ENCODE results near the gene SPINT2. TPM values are rescaled to one million over a fixed set of nuclear protein-coding genes. Genes with fewer than 3 reads are reported as not detected.

The SPINT2 gene
- polyA plus RNA-seq, 3 donors, result 289 to 347 (median 320) TPM

DNA sequence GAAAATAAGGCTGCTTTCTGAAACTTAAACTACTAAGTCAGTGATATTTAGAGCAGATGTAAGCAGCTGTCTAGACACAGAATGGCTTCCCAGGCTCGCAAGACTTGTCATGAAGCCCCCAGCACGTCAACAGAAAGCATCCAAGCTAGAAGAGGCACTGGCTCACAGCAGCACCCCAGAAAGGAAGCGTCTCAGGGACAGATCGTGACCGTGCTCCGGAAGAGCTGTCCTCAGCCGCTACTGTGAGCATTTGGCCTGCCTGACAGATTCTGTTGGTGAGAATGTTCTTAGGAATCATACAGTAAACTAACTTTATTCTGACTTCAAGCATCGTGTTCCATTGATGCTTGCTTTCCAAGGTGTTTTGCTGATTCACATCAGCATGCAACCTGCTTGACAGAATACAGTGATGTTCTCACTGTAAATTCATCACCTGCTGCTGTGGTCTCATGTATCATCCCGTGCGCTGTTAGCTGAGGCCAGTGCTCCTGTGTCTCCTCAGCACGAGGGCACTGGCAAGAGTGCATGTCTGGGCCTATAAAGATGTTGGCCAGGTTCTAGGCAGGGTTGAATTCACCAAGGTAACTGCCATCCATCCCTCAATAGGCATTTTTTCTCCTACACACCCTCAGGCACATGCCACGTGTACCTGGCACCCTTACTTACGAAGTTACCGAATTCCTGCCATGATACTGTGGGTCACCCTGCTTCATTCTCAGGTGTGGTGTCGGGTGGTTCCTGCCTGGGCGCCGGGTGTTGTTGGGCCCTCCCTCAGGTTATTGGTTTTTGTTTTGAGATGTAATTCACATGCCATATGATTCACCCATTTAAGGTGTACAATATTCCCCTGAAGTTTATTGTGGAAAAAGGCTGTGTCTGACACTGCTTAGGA lies 15.9 kb downstream of the SPINT2 start:
- no peak for DNase-seq (ENCODE audit: extremely low read depth in 1 of 11, low read depth in 9 of 11, low spot score in 4 of 11)

DNA sequence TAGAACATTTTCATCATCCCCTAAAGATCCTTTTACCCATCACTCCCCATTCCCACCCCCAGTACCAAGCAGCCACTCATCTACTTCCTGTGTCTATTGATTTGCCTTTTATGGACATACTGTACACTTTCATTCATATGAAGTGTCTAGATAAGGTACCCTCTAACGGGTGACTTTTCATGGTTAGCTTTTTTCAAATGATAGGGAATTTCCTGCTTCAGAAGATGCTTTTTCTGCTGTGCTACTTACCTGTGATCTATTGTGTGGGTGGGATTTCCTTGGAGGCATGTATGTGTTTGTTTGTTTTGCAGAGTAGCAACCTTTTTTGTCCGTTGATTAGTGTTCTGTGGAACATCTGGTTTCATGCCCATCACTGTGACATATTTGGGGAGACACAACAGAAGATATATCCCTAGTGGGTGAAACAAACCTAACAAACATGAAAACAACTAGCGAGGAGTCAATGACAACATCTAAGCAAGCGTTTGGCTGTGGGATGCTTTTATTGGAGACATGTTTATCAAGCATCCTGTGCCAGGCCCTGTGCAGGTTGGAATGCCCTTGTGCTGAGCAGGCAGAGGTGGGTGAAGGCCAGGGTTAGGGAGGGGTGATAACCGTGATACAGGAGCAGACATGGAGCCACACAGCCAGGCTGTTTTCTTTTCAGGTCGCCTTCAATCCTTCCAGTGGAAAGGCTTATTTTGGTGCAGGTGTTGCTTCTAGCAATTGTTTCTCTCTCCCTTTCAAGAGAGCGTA lies 17.6 kb downstream of the SPINT2 start:
- no peak for DNase-seq (ENCODE audit: extremely low read depth in 1 of 11, low read depth in 9 of 11, low spot score in 4 of 11)

DNA sequence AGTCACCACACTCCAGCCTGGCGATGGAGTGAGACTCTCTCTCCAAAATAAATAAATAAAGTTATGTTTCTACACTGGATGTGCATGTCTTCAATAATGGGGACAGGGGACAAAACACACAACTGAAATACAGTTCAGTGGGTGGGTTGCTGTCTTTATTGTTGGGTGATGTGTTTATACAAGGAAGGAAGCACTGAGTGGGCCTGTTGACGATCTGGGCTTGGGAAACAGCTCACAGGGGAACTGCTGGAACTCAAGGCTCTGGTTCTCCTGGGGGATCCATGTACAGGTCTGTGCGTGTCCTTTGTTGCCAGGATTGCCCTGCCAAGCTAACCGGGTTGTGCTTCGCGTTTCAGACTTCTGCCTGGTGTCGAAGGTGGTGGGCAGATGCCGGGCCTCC lies 18.9 kb downstream of the SPINT2 start:
- DNase-seq (ENCODE audit: extremely low read depth in 1 of 11, low read depth in 9 of 11, low spot score in 4 of 11), result no peak

DNA sequence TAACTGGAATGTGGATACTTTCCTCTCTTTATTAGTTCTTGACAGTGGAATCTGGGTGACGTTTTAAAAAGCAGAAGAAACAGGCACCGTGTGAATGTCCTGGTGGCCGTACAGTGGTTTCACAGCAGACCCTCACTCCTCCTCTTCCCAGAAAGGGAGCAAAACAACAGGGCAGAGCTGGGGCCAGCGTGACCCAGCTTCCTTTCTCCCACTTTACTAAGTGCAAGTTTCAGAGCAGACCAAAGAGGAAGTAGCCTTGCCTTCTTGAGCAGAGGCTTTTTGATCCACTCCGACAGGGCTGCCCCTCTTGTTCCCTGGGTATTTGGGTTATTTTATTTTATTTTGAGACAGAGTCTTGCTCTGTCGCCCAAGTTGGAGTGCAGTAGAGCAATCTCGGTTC lies 20.0 kb downstream of the SPINT2 start:
- no peak for DNase-seq (ENCODE audit: extremely low read depth in 1 of 11, low read depth in 9 of 11, low spot score in 4 of 11)

DNA sequence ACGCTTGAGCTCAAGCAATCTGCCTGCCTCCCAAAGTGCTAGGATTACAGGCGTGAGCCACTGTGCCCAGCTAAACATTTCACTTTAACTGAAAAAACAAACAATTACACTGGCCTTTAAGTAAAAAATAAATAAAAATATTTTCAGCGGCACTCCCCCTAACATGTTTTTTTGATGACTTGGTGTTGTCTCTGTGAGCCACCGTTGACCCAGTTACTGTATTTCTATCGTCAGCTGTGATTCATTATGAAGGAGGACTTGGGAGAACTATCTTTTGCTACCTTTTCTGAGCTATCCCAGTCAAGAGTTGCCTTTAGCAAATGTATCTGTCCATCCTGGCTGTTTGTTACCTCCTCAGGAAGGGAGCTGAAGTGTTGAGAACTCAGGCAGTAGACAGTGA lies 21.2 kb downstream of the SPINT2 start:
- no peak for DNase-seq (ENCODE audit: extremely low read depth in 1 of 11, low read depth in 9 of 11, low spot score in 4 of 11)

DNA sequence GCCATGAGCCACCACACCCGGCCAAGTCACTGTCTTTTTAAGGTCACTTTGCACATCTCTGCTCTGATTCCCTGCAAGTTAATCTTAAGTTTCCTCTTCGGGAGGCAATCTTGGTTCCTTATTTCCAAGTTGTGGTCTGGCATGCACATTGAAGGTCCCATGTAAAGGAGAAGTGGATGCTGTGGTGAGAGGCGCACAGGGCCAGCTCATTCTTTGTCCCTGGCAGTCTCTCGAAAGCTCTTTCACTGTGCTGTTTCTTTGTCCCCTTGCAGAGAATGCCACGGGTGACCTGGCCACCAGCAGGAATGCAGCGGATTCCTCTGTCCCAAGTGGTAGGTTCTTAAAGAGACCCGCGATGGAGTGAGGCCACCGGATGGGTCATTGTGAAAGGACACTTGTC lies 23.2 kb downstream of the SPINT2 start:
- DNase-seq (ENCODE audit: extremely low read depth in 1 of 11, low read depth in 9 of 11, low spot score in 4 of 11), result no peak

DNA sequence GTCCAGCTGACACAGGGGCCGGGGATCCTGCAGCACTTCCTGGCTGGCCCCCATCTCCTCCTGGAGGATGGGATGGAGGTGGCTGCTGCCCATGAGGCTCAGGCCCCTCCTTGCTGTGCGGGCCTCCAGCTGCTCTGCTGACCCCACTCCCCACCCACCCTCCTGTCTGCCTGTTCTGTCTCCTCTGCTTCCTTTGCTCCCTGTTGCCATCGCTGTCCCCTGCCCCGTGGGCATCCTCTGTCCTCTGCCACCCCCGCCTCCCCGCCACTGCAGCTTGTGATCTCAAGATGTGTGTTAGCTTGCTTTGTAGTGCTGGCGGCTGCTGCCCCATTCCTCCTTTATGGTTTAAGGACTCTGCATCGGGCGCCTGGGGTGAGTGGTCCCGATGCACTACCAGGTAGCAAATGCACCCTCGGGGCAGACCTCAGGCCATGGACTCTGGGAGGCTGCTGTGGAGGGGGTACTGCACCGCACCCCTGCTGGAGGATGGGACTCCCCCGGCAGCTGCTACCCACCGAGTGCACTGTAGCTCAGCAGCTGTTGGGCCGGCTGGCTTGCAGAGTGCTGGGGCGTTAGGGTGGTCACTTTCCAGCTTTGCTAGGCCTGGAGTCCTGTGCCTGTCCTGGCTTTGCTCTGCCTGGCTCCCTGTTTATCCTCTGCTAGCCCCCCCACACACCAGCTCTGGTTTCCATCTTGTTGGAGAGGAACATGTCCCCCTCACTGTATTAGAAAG lies 23.9 kb downstream of the SPINT2 start:
- DNase-seq (ENCODE audit: extremely low read depth in 1 of 11, low read depth in 9 of 11, low spot score in 4 of 11), result no peak

DNA sequence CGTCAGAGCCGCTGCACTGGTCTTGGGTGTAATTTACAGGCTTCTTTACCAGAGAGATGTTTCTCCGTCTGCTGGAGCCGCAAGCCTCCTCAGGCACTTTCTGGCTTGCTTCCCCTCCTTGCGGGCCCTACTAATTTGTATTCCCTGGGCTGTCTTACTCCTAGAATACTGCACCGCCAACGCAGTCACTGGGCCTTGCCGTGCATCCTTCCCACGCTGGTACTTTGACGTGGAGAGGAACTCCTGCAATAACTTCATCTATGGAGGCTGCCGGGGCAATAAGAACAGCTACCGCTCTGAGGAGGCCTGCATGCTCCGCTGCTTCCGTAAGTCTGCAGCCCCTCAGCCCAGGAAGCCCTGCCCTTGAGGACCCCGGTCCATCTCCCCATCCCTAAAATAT lies 25.6 kb downstream of the SPINT2 start:
- DNase-seq (ENCODE audit: extremely low read depth in 1 of 11, low read depth in 9 of 11, low spot score in 4 of 11), result no peak

DNA sequence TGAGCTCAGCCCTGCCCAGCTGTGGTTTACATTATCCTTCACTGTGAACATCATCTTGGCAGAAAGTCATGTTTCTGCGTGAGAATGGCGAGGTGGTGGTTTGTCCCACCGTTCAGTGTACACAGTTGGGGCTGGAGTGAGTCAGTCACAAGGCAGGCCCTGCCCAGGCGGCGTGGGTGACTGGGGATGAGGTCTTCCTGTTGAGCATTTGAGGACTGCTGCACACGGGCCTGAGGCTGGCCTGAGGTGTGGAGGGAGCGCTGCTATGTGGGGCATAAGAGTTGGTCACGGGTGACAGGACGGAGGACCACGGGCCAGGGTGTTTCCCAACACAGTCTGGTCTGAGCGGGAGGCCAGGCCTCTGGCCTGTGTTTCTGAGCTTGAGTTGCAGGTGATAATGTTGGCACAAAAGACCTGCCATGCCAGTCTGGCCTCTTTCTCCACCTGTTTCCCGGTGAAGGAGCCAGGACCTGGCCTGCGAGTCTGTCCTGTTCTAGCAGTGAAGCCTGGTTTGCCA lies 26.3 kb downstream of the SPINT2 start:
- no peak for DNase-seq (ENCODE audit: extremely low read depth in 1 of 11, low read depth in 9 of 11, low spot score in 4 of 11)

DNA sequence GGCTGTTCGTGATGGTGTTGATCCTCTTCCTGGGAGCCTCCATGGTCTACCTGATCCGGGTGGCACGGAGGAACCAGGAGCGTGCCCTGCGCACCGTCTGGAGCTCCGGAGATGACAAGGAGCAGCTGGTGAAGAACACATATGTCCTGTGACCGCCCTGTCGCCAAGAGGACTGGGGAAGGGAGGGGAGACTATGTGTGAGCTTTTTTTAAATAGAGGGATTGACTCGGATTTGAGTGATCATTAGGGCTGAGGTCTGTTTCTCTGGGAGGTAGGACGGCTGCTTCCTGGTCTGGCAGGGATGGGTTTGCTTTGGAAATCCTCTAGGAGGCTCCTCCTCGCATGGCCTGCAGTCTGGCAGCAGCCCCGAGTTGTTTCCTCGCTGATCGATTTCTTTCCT lies 27.5 kb downstream of the SPINT2 start:
- DNase-seq (ENCODE audit: extremely low read depth in 1 of 11, low read depth in 9 of 11, low spot score in 4 of 11), result no peak

DNA sequence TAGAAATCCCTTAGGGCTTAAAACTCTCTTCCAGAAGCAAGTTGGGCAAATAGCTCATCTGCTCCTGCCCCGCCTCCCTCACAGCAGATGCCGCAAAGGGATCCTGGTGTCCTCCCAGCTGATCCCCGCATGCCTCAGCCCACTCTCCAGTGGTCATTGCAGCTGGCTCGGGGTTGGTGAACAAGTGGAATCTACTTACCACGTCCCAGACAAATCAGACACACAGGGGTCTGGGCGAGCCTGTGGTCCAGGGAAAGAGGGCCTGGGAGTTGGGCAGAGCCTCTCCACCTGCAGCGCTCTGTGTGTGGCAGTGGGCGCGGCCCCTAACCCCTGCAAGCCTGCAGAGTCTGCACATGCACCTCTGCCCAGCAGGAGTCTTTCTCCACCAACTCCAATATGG lies 28.9 kb downstream of the SPINT2 start:
- no peak for DNase-seq (ENCODE audit: extremely low read depth in 1 of 11, low read depth in 9 of 11, low spot score in 4 of 11)

DNA sequence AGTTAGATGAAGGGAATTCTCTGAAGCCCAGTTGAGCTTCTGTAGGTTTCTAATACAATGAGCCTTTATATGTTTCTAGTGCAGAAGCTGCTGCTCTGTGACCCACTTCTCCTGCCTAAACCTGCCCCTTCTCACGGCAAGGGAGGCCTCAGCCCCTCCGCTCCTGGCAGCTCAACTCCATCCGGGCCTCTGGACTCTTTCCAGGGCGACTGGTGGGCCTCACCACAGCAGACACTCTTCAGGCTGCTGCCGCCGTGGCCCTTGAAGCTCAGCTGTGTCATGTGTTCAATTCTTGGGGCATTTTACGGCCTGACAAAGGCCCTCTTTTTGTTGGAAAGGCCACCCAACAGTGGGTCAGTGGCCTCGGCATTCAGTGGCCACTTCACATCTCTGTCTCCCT lies 29.7 kb downstream of the SPINT2 start:
- no peak for DNase-seq (ENCODE audit: extremely low read depth in 1 of 11, low read depth in 9 of 11, low spot score in 4 of 11)

DNA sequence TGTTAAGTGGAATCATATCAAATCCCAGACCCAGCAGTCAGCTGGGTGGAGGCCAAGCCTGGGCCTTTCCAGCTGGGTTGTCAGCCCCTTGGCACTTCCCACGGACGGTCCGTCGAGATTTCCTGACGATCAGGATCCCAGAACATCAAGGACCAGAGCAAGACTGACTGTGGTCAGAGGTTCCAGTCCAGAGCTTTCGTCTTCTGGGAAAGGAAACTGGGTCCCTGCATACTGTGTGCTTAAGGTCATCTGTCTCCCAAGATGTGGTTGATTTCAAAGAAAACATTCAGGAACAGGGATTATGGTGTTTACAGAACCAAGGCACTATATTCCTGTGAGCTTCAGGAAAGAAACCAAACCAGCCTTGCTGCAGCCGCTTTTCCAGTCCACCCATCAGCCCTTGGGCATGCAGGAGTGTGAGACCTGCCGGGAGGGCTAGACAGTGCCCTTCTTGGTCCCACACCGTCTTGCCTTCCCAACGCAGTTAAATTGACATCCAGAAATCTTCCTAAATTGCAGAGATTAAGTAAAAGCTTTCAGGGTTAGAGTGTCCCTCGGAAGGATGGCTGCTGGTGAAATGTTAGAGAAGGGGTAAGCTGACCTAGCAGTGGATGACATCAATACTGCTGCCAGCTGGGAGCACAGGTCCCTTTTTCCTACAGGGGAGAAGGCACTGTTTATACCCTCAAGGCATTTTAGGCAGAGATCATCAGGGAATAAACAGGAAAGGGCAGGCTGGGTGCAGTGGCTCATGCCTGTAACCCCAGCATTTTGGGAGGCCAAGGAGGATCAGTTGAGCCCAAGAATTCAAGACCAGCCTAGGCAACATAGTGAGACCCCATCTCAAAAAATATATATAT lies 34.7 kb downstream of the SPINT2 start:
- no peak for DNase-seq (ENCODE audit: extremely low read depth in 1 of 11, low read depth in 9 of 11, low spot score in 4 of 11)

DNA sequence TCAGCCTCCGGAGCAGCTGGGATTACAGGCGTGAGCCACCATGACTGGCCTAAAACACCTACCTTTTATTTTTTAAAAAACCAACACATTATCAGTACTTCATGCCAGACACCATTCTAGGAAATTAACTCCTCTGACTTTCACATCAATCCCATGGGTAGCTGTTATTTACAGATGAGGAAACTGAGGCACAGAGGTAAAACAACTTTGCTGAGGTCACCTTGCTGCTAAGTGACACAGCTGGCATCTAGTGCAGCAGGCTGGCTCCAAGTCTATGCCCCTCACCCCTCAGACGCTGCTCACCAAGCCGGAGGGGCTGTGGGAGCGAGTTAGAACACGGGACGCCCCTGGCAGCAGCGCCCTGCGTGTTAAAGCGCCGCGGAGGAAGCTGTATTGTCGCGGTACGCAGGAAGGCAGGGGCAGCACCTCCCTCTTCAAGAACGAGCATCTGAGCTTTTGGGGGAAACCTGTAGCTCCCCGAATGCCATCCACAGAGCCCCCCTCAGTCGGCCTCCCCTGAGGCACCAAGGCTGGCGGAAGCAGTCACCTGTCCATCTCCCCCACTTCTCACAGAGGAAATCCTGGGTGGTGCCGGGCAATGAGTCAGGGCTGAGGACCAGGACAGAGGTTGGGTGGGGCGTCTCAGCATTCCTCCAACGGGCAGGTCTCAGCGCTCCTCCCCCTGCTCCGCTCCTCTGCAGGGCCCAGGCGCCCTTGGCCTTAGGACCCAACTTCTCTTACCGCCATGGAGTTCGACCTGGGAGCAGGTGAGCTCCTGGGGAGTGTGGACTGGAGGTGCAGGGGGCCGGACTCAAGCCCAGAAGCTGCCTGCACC lies 39.4 kb downstream of the SPINT2 start, which contains the start of gene C19orf33:
TSS of gene C19orf33 (plus strand) at position 735 of the 835 bp plus-strand sequence. CDS start at position 746, 11 bp downstream.
- DNase-seq (ENCODE audit: extremely low read depth in 1 of 11, low read depth in 9 of 11, low spot score in 4 of 11), result no peak

DNA sequence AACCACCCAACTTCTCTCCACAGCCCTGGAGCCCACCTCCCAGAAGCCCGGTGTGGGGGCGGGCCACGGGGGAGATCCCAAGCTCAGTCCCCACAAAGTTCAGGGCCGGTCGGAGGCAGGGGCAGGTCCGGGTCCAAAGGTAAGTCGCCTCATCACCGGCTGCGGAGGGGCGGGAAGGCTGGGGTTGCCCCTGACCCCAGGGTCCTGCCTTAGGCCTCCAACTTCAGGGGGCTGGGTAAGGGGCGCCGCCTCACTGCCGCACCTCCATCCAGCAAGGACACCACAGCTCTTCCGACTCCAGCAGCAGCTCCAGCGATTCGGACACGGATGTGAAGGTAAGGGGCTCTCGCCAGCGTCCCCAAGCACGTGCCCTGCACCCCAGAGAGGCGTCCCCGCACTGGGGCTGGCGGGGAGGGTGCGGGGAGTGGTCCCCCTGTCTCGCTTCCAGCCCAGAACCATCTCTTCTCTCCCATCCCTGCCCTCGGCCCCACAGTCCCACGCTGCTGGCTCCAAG lies 40.0 kb downstream of the SPINT2 start:
- DNase-seq (ENCODE audit: extremely low read depth in 1 of 11, low read depth in 9 of 11, low spot score in 4 of 11), result no peak

DNA sequence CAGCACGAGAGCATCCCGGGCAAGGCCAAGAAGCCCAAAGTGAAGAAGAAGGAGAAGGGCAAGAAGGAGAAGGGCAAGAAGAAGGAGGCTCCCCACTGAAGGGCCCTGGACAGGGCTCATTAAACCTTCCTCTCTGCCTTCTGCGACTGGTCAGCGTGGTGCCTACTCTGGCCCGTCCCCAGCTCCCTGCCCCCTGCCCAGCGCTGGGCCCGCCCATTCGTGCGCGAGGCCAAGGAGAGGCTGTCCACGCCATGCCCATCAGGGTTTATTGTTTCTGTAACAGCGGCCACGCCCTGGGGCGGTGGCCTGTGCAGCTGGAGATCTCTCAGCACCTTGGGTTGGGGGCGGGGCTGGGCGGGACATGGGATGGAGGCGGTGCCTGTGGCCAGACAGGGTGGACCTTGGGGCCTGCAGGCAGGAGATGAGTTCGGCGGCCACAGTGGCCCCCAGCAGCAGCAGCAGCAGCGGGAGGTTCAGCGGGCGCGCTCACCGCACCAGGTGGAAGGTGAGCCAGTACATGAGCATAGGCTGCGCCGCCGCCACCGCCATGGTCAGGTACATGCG lies 40.6 kb downstream of the SPINT2 start:
- peak in 6 of 11 donors; percentile 60 to 87 (median 69) for DNase-seq (ENCODE audit: extremely low read depth in 1 of 11, low read depth in 9 of 11, low spot score in 4 of 11)

DNA sequence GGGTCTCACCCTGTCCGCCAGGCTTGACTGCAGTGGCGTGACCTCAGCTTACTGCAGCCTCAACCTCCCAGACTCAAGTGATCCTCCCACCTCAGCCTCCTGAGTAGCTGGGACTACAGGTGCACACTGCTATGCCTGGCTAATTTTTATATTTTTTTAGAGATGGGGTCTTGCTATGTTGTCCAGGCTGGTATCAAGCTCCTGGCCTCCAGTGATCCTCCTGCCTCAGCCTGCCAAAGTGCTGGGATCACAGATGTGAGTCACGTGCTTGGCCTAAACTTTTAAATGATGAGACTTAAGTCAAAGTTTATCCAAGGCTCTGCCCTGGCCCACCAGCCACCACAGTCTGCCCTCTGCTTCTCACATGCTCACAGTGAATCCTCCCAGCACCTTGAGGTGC lies 41.9 kb downstream of the SPINT2 start:
- DNase-seq (ENCODE audit: extremely low read depth in 1 of 11, low read depth in 9 of 11, low spot score in 4 of 11), result no peak
